H1 (cell line): ENCODE measurements around the gene TRAF6. TPM values are rescaled to one million over a fixed set of nuclear protein-coding genes. Genes with fewer than 3 reads are reported as not detected.

Experiments
- CTCF ChIA-PET: fragments of 300-600 bp; sonication (Branson Sonifier 250); formaldehyde crosslinking; loops from one replicate; lab custom pipeline; 2021; ENCODE audit not compliant: partially characterized antibody; lab: Charles Lee
- POLR2A ChIA-PET: fragments of 300-600 bp; sonication (Branson Sonifier 250); formaldehyde crosslinking; loops from one replicate; lab custom pipeline; 2021; ENCODE audit warnings: inconsistent platforms; ENCODE audit not compliant: partially characterized antibody; lab: Charles Lee
- DNase-seq, 2 experiments: peaks; one replicate each; pipeline versions ENCODE4 v3.0.0 to v3.0.0-alpha.2; 2010 to 2022; ENCODE audit warnings: low spot score in 2 of 2, low read depth in 1 of 2, mixed read lengths in 1 of 2
- FAIRE-seq: peaks from 2 replicates; lab custom pipeline; 2011; peaks lifted over from hg19 to GRCh38; lab: Jason Lieb, UNC
- H2AFZ ChIP-seq: 2 replicates; pipeline ENCODE4 v1.8.1; 2012; ENCODE audit warnings: low read length, inconsistent platforms
- H2AK5ac ChIP-seq: 2 replicates; pipeline ENCODE4 v1.6.1; 2013; ENCODE audit warnings: low read depth, low read length
- H2BK120ac ChIP-seq: replicated peaks from 2 replicates; pipeline ENCODE3; 2013; ENCODE audit warnings: low read depth, low read length, inconsistent platforms
- H2BK12ac ChIP-seq: 2 replicates; pipeline ENCODE4 v1.6.1; 2013; ENCODE audit warnings: low read depth, low read length
- H2BK15ac ChIP-seq: 2 replicates; pipeline ENCODE4 v1.6.1; 2013; ENCODE audit warnings: low read length
- H2BK20ac ChIP-seq: 2 replicates; pipeline ENCODE4 v1.6.1; 2013; ENCODE audit warnings: low read length
- H2BK5ac ChIP-seq: 2 replicates; pipeline ENCODE4 v1.6.1; 2013; ENCODE audit warnings: low read depth, low read length
- H3K14ac ChIP-seq: 2 replicates; pipeline ENCODE4 v1.6.1; 2013; ENCODE audit warnings: inconsistent platforms; ENCODE audit not compliant: insufficient read length
- H3K18ac ChIP-seq: 2 replicates; pipeline ENCODE4 v1.6.1; 2013; ENCODE audit warnings: low read length; ENCODE audit errors: extremely low read depth
- H3K23ac ChIP-seq: 2 replicates; pipeline ENCODE4 v1.6.1; 2013; ENCODE audit warnings: inconsistent platforms; ENCODE audit not compliant: insufficient read length
- H3K23me2 ChIP-seq: 2 replicates; pipeline ENCODE4 v1.6.1; 2013; ENCODE audit warnings: low read depth, low read length
- H3K27ac ChIP-seq: 2 replicates; pipeline ENCODE4 v1.6.1; 2011; ENCODE audit warnings: low read depth, low read length, inconsistent platforms
- H3K27me3 ChIP-seq, 4 experiments: replicated peaks in 1 of 4; 1 replicate in 1 of 4; 2 replicates in 3 of 4; pipeline versions ENCODE4 v1.6.1 to v1.8.1; 2011 to 2013; ENCODE audit warnings: low read length in 3 of 4, mild to moderate bottlenecking in 3 of 4, inconsistent platforms in 2 of 4, mixed read lengths in 2 of 4, moderate library complexity in 1 of 4; ENCODE audit not compliant: control insufficient read depth in 3 of 4, insufficient read depth in 3 of 4; ENCODE audit errors: extremely low read depth in 1 of 4
- H3K36me3 ChIP-seq, 4 experiments: 2 replicates each; pipeline versions ENCODE4 v1.6.1 to v1.8.1; 2011 to 2013; ENCODE audit warnings: mild to moderate bottlenecking in 4 of 4, low read length in 3 of 4, moderate library complexity in 2 of 4, control low read depth in 1 of 4, inconsistent platforms in 1 of 4; ENCODE audit not compliant: insufficient read depth in 4 of 4, control insufficient read depth in 2 of 4
- H3K4ac ChIP-seq: replicated peaks from 2 replicates; pipeline ENCODE3; 2013; ENCODE audit warnings: low read length, low read depth, mixed read lengths, inconsistent platforms; ENCODE audit not compliant: insufficient read length
- H3K4me1 ChIP-seq, 4 experiments: replicated peaks in 1 of 4; 1 replicate in 1 of 4; 2 replicates in 3 of 4; pipeline versions ENCODE4 v1.6.1 to v1.8.1; 2011 to 2013; ENCODE audit warnings: low read length in 3 of 4, inconsistent platforms in 2 of 4, mixed read lengths in 1 of 4; ENCODE audit not compliant: insufficient read depth in 4 of 4, control insufficient read depth in 3 of 4
- H3K4me2 ChIP-seq, 2 experiments: 2 replicates each; pipeline versions ENCODE4 v1.6.1 to v1.8.1; 2011 to 2013; ENCODE audit warnings: low read depth in 2 of 2, low read length in 2 of 2, control low read depth in 1 of 2, inconsistent platforms in 1 of 2, mild to moderate bottlenecking in 1 of 2; ENCODE audit not compliant: insufficient read depth in 1 of 2
- H3K4me3 ChIP-seq, 4 experiments: fragments of 200-600, 300-600 bp in 1 of 4; sonication (generic), shearing (Covaris generic), sonication (Bioruptor Twin) in 1 of 4; 2 replicates each; pipeline versions ENCODE4 v1.5.1 to v1.8.1; 2011 to 2016; ENCODE audit warnings: low read length in 4 of 4, low read depth in 3 of 4, control low read depth in 2 of 4, inconsistent platforms in 2 of 4, mild to moderate bottlenecking in 2 of 4, mixed read lengths in 1 of 4, moderate library complexity in 1 of 4; ENCODE audit not compliant: insufficient read depth in 2 of 4; ENCODE audit errors: extremely low read depth in 1 of 4
- H3K56ac ChIP-seq: replicated peaks from 2 replicates; pipeline ENCODE3; 2013; ENCODE audit warnings: low read depth, mild to moderate bottlenecking, mixed read lengths, low read length, inconsistent platforms; ENCODE audit not compliant: insufficient read length
- H3K79me1 ChIP-seq: 2 replicates; pipeline ENCODE4 v1.6.1; 2013; ENCODE audit warnings: low read depth, low read length, control low read depth
- H3K79me2 ChIP-seq, 2 experiments: 2 replicates each; pipeline versions ENCODE4 v1.6.1 to v1.8.1; 2012 to 2013; ENCODE audit warnings: low read length in 2 of 2, mild to moderate bottlenecking in 2 of 2, inconsistent platforms in 1 of 2; ENCODE audit not compliant: insufficient read depth in 2 of 2, control insufficient read depth in 1 of 2
- H3K9ac ChIP-seq, 4 experiments: replicated peaks in 1 of 4; 1 replicate in 1 of 4; 2 replicates in 3 of 4; pipeline versions ENCODE4 v1.6.1 to v1.8.1; 2011 to 2013; ENCODE audit warnings: low read depth in 3 of 4, low read length in 3 of 4, control low read depth in 2 of 4, mild to moderate bottlenecking in 2 of 4, moderate library complexity in 2 of 4, inconsistent platforms in 1 of 4; ENCODE audit errors: extremely low read depth in 1 of 4
- H3K9me3 ChIP-seq, 2 experiments: 2 replicates each; pipeline versions ENCODE4 v1.6.1 to v1.8.1; 2012 to 2013; ENCODE audit warnings: mild to moderate bottlenecking in 2 of 2, moderate library complexity in 2 of 2, control low read depth in 1 of 2, inconsistent platforms in 1 of 2, low read depth in 1 of 2, low read length in 1 of 2, mixed read lengths in 1 of 2; ENCODE audit not compliant: insufficient read depth in 2 of 2
- H4K20me1 ChIP-seq, 2 experiments: replicated peaks in 1 of 2; 2 replicates each; pipeline versions ENCODE3 to v1.8.1; 2011 to 2013; ENCODE audit warnings: inconsistent platforms in 2 of 2, low read length in 2 of 2, mild to moderate bottlenecking in 1 of 2; ENCODE audit not compliant: insufficient read depth in 2 of 2, control insufficient read depth in 1 of 2
- H4K5ac ChIP-seq: 2 replicates; pipeline ENCODE4 v1.6.1; 2013; ENCODE audit warnings: low read length, low read depth, mixed read lengths, inconsistent platforms; ENCODE audit not compliant: insufficient read length
- H4K8ac ChIP-seq: 2 replicates; pipeline ENCODE4 v1.8.0; 2013; ENCODE audit warnings: mild to moderate bottlenecking, moderate library complexity, low read length, inconsistent platforms; ENCODE audit not compliant: insufficient read depth; ENCODE audit errors: extremely low read depth
- H4K91ac ChIP-seq: replicated peaks from 2 replicates; pipeline ENCODE3; 2013; ENCODE audit warnings: low read length, mixed read lengths, inconsistent platforms; ENCODE audit not compliant: insufficient read length
- EZH2 ChIP-seq: fragments of 200-600 bp; sonication (generic); IDR thresholded peaks from 2 replicates; pipeline ENCODE4 v1.7.1; 2012; ENCODE audit warnings: low read depth, mild to moderate bottlenecking, moderate library complexity, low read length, inconsistent platforms; ENCODE audit not compliant: severe bottlenecking
- WGBS, 2 experiments: shearing (Covaris generic) in 1 of 2; methylation state at CpG; one replicate each; pipeline versions ENCODE4 v1.1.6 to v1.1.7; 2013 to 2015; ENCODE audit warnings: low lambda C conversion rate in 2 of 2, mixed read lengths in 2 of 2, inconsistent platforms in 1 of 2, low coverage in 1 of 2, missing lambda C conversion rate in 1 of 2; ENCODE audit not compliant: insufficient replicate concordance in 2 of 2, insufficient coverage in 1 of 2, insufficient read length in 1 of 2; ENCODE audit errors: extremely low coverage in 1 of 2, missing lambda C conversion rate in 1 of 2; 5-methylcytosine and 5-hydroxymethylcytosine counted together
- polyA plus RNA-seq, 7 experiments: library from polyadenylated mRNA; depleted of rRNA in 3 of 7; stranded (reverse) in 5 of 7; unstranded in 2 of 7; fragments of >200 nt in 5 of 7; fragments of 200-250 nt in 2 of 7; gene quantifications; 1 replicate in 5 of 7; 2 replicates in 1 of 7; 4 replicates in 1 of 7; pipeline versions ENCODE4 v1.2.1 to v1.2.3, GENCODE V29; 2011 to 2013; ENCODE audit warnings: missing spikeins in 2 of 7, mixed read lengths in 2 of 7
- total RNA-seq: library from RNA; stranded (reverse); fragmentation: NEBNext Ultra II Directional; extraction: Animal tissue kit (Norgen Biotek cat#: 25700); gene quantifications from 2 replicates; pipeline ENCODE4 v1.2.1, GENCODE V29; 2021

The TRAF6 gene
- total and polyA plus RNA-seq, 2 of the 8 experiments (the other 6 are each of a cell fraction or from before 2014, with no cell fraction given): 4.6 to 8.8 TPM

GRCh38 chr11:36464720-36465119 lies 45.4 kb downstream of the TRAF6 start:
- POLR2A ChIA-PET: no interaction called here
- H3K27me3 ChIP-seq: no peaks in the 10 kb centered on the region
- WGBS, 2 experiments: 79% methylated on average over 3 of the region's 3 CpGs; no CpG with 5 or more reads in 1 of the 2 experiments
- no peak for TF ChIP-seq EZH2

More at GRCh38 chr11:36464720-36465119, 45.4 kb downstream of the TRAF6 start:
- Histone ChIP-seq H3K9me3 (no peaks in the 10 kb centered on the region), H4K5ac (no peak overlapping the region), H3K4me3 (no peak overlapping the region), H3K4ac (no peak overlapping the region), H2BK120ac (no peak overlapping the region), H3K9ac (no peak overlapping the region), H2BK12ac (no peak overlapping the region), H3K14ac (no peak overlapping the region), H3K79me1 (no peaks in the 10 kb centered on the region), H4K20me1 (no peaks in the 10 kb centered on the region), H3K23me2 (no peaks in the 10 kb centered on the region), H3K18ac (no peak overlapping the region), H2AFZ (no peak overlapping the region), H4K8ac (no peak overlapping the region), H3K23ac (no peak overlapping the region), H2BK20ac (no peak overlapping the region), H3K27ac (no peak overlapping the region), H4K91ac (no peak overlapping the region), H3K36me3 (0 out of 8 replicates have a peak, but pooled peaks cover 0 to 2% (median 0%) of the 10 kb centered on the region in 4 experiments), H2BK5ac (no peak overlapping the region), H2BK15ac (no peak overlapping the region), H3K79me2 (no peaks in the 10 kb centered on the region), H3K56ac (no peak overlapping the region), H3K4me1 (peaks cover 1 to 7% (median 4%) of the 10 kb centered on the region in 4 experiments; a peak in 6 of 7 replicates), H2AK5ac (no peak overlapping the region), H3K4me2 (no peak overlapping the region)
- CTCF ChIA-PET: interaction anchor here (0.6 to 8.8 kb wide), 10 partner anchors 11 to 330 kb away, joined by 3 to 92 read pairs (median 4); no protein-coding TSS in a partner anchor
- FAIRE-seq: no peak
- no peak for DNase-seq
